Measurements from ENCODE around the gene PCSK4.
"Not testable (repeated sequence)": the region's sequence is repeated elsewhere in the genome, so short reads cannot be mapped to it uniquely, and the experiment has no call there.

GRCh38 chr19:1499231-1499630 is 9.1 kb upstream of the PCSK4 start:
- TF ChIP-seq CTCF (IDR thresholded peaks at IDR 0.05; ENCODE audit: low read depth, low read length, poor library complexity, severe bottlenecking); EZH2phosphoT487 (IDR thresholded peaks at IDR 0.05; ENCODE audit: borderline replicate concordance, low read length): not testable (repeated sequence)

Data from DOHH2 (cell line).